HG03159 (cell line): ENCODE measurements around the gene TMEM272.

ENCODE experiments used
- ATAC-seq: cut with Tn5 transposase; IDR thresholded peaks from one replicate; pipeline ENCODE4 v1.9.1; 2021; ENCODE audit warnings: mild to moderate bottlenecking, moderate library complexity; ENCODE audit not compliant: unreplicated experiment

Gene TMEM272

GRCh38 chr13:51763486-51763885 is 81.5 kb downstream of the TMEM272 start:
- ATAC-seq = no peak
